Thymus (tissue), 11 donors: Measurements from ENCODE around the gene ESRRG. TPM values are rescaled to one million over a fixed set of nuclear protein-coding genes. Genes with fewer than 3 reads are reported as not detected.

Experiments used
- DNase-seq, 9 donors: peaks; one replicate each; pipeline ENCODE4 v3.0.0-alpha.2; 2013; ENCODE audit warnings: low spot score in 9 of 9, low read depth in 6 of 9, missing footprints in 1 of 9
- H3K27ac ChIP-seq, 2 donors: one replicate each; pipeline ENCODE4 v1.5.1; 2013; ENCODE audit warnings: control low read depth in 1 of 2, low read depth in 1 of 2, low read length in 1 of 2, mild to moderate bottlenecking in 1 of 2, moderate library complexity in 1 of 2
- H3K27me3 ChIP-seq, 2 donors: one replicate each; pipeline ENCODE4 v1.5.1; 2013; ENCODE audit warnings: low read length in 1 of 2; ENCODE audit not compliant: control insufficient read depth in 2 of 2, insufficient read depth in 1 of 2
- H3K36me3 ChIP-seq, 2 donors: one replicate each; pipeline ENCODE4 v1.5.1; 2013; ENCODE audit warnings: low read length in 1 of 2, mild to moderate bottlenecking in 1 of 2, moderate library complexity in 1 of 2; ENCODE audit not compliant: control insufficient read depth in 2 of 2, insufficient read depth in 2 of 2
- H3K4me1 ChIP-seq, 2 donors: one replicate each; pipeline ENCODE4 v1.5.1; 2013; ENCODE audit warnings: low read length in 2 of 2; ENCODE audit not compliant: control insufficient read depth in 2 of 2, insufficient read depth in 2 of 2
- H3K4me3 ChIP-seq, 2 donors: one replicate each; pipeline ENCODE4 v1.5.1; 2013; ENCODE audit warnings: low read length in 2 of 2, control low read depth in 1 of 2, mild to moderate bottlenecking in 1 of 2
- H3K9me3 ChIP-seq, 2 donors: one replicate each; pipeline ENCODE4 v1.5.1; 2013; ENCODE audit warnings: low read length in 1 of 2, mild to moderate bottlenecking in 1 of 2; ENCODE audit not compliant: control insufficient read depth in 2 of 2, insufficient read depth in 1 of 2
- WGBS: extraction: QIAGEN DNeasy Blood & Tissue Kit; methylation state at CpG from one replicate; pipeline ENCODE4 v1.1.7; 2013; 5-methylcytosine and 5-hydroxymethylcytosine counted together
- polyA plus RNA-seq: library from polyadenylated mRNA; stranded (reverse); fragments of 200-250 nt; gene quantifications from one replicate; pipeline ENCODE4 v1.2.3, GENCODE V29; 2013
- total RNA-seq: library from RNA; stranded (reverse); fragments of 120-200 nt; gene quantifications from one replicate; pipeline ENCODE4 v1.2.4, GENCODE V29; 2013
- donor health status: healthy.

ESRRG gene
- total and polyA plus RNA-seq, 2 donors, result 0.71 to 1.3 TPM

GRCh38 chr1:216485042-216485441 lies 238.2 kb downstream of the ESRRG start:
- no peak for DNase-seq
- Histone ChIP-seq H3K36me3 (no peaks in the 10 kb centered on the region), H3K27me3 (no peaks in the 10 kb centered on the region), H3K9me3 (peaks cover 0 to 3% of the 10 kb centered on the region in 2 donors), H3K4me3 (no peak overlapping the region), H3K4me1 (no peaks in the 10 kb centered on the region), H3K27ac (no peak overlapping the region)
- 82% methylated on average over 1 of the region's 1 CpG for WGBS

- Histone ChIP-seq H3K4me3 (no peak overlapping the region), H3K27me3 (no peaks in the 10 kb centered on the region), H3K4me1 (no peaks in the 10 kb centered on the region), H3K27ac (no peak overlapping the region), H3K36me3 (no peaks in the 10 kb centered on the region), H3K9me3 (peaks cover 0 to 3% of the 10 kb centered on the region in 2 donors)
- 94% methylated on average over 1 of the region's 1 CpG for WGBS
- DNase-seq, result no peak
Observed at GRCh38 chr1:216483672-216484401, 239.4 kb downstream of the ESRRG start.

- 54% methylated on average over 3 of the region's 3 CpGs for WGBS
- no peak for DNase-seq
- Histone ChIP-seq H3K27ac (no peak overlapping the region), H3K9me3 (peaks cover 0 to 3% of the 10 kb centered on the region in 2 donors), H3K36me3 (no peaks in the 10 kb centered on the region), H3K27me3 (no peaks in the 10 kb centered on the region), H3K4me1 (no peaks in the 10 kb centered on the region), H3K4me3 (no peak overlapping the region)
Observed at GRCh38 chr1:216482620-216483019, 240.6 kb downstream of the ESRRG start.

GRCh38 chr1:216478238-216478637 lies 245.0 kb downstream of the ESRRG start:
- 97% methylated on average over 8 of the region's 8 CpGs for WGBS
- Histone ChIP-seq H3K27ac (no peak overlapping the region), H3K36me3 (no peaks in the 10 kb centered on the region), H3K27me3 (no peaks in the 10 kb centered on the region), H3K4me1 (no peaks in the 10 kb centered on the region), H3K4me3 (no peak overlapping the region), H3K9me3 (peaks cover 0 to 3% of the 10 kb centered on the region in 2 donors)
- DNase-seq, result no peak

- DNase-seq, result no peak
- Histone ChIP-seq H3K27me3 (no peaks in the 10 kb centered on the region), H3K4me3 (no peak overlapping the region), H3K4me1 (no peaks in the 10 kb centered on the region), H3K36me3 (no peaks in the 10 kb centered on the region), H3K27ac (no peak overlapping the region), H3K9me3 (no peaks in the 10 kb centered on the region)
- 91% methylated on average over 1 of the region's 1 CpG for WGBS
Observed at GRCh38 chr1:216476341-216476740, 246.9 kb downstream of the ESRRG start.

GRCh38 chr1:216475659-216476276 lies 247.5 kb downstream of the ESRRG start:
- no peaks in the 10 kb centered on the region for H3K9me3 ChIP-seq
- no peak overlapping the region for H3K4me3 ChIP-seq
- no peaks in the 10 kb centered on the region for H3K36me3 ChIP-seq
- 41% methylated on average over 1 of the region's 1 CpG for WGBS
- H3K27ac ChIP-seq, result no peak overlapping the region
- H3K27me3 ChIP-seq, result no peaks in the 10 kb centered on the region
- DNase-seq, result no peak
- no peaks in the 10 kb centered on the region for H3K4me1 ChIP-seq

- no peaks in the 10 kb centered on the region for H3K9me3 ChIP-seq
- no peak overlapping the region for H3K4me3 ChIP-seq
- no peaks in the 10 kb centered on the region for H3K36me3 ChIP-seq
- DNase-seq, result no peak
- 87% methylated on average over 3 of the region's 3 CpGs for WGBS
- H3K27me3 ChIP-seq, result no peaks in the 10 kb centered on the region
- no peaks in the 10 kb centered on the region for H3K4me1 ChIP-seq
- H3K27ac ChIP-seq, result no peak overlapping the region
Observed at GRCh38 chr1:216466162-216466801, 256.9 kb downstream of the ESRRG start.

- no peak overlapping the region for H3K4me3 ChIP-seq
- H3K4me1 ChIP-seq, result no peaks in the 10 kb centered on the region
- H3K27me3 ChIP-seq, result no peaks in the 10 kb centered on the region
- DNase-seq, result no peak
- H3K36me3 ChIP-seq, result no peaks in the 10 kb centered on the region
- no peaks in the 10 kb centered on the region for H3K9me3 ChIP-seq
- WGBS, result 91% methylated on average over 1 of the region's 1 CpG
- H3K27ac ChIP-seq, result no peak overlapping the region
Observed at GRCh38 chr1:216464489-216464888, 258.7 kb downstream of the ESRRG start.

GRCh38 chr1:216462066-216462775 lies 261.0 kb downstream of the ESRRG start:
- no peaks in the 10 kb centered on the region for H3K36me3 ChIP-seq
- no peaks in the 10 kb centered on the region for H3K9me3 ChIP-seq
- WGBS, result 82% methylated on average over 3 of the region's 3 CpGs
- no peak overlapping the region for H3K27ac ChIP-seq
- H3K4me3 ChIP-seq, result no peak overlapping the region
- H3K4me1 ChIP-seq, result no peaks in the 10 kb centered on the region
- no peak for DNase-seq
- no peaks in the 10 kb centered on the region for H3K27me3 ChIP-seq
